Activated CD4-positive, alpha-beta T cell treated with anti-CD3 and anti-CD28 coated beads for 4 hours (primary cell): ENCODE results near the gene IGFBP7.

Experiments used
- DNase-seq, 2 donors: peaks; one replicate each; pipeline ENCODE4 v3.0.0-alpha.2; 2020

The IGFBP7 gene

DNA sequence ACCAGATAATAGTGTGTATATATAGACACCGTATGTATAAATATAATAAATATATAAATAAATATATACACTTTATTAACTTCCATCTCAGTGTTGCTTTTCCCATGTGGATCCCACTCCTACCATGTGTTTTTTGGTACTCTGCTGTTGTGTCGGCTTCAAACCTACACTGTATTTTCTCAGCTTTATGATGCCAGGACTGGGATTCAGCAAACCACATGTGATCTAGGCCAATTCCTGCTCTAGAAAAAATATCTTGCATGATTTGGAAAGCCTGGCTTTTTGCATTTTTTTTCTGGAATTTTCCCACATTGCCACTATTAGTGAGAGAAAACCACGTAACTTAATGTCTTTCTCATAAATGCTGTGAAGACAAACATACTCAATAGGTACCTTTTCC is 75.7 kb downstream of the IGFBP7 start:
- DNase-seq, result no peak

DNA sequence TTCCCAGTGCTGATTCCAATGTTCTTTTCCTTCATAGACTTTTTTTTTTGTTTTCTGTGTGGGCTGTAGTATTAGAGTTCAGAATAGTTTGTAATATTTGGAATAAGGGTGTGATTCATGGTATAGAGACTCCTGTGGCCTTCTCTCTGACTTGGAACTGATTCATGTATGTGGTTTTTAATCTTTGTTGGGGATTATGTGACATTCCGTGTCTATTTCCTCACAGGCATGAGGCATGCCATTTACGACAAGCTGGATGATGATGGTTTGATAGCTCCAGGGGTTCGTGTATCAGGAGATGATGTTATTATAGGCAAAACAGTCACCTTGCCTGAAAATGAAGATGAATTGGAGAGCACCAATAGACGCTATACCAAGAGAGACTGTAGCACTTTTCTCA is 87.1 kb downstream of the IGFBP7 start:
- no peak for DNase-seq

DNA sequence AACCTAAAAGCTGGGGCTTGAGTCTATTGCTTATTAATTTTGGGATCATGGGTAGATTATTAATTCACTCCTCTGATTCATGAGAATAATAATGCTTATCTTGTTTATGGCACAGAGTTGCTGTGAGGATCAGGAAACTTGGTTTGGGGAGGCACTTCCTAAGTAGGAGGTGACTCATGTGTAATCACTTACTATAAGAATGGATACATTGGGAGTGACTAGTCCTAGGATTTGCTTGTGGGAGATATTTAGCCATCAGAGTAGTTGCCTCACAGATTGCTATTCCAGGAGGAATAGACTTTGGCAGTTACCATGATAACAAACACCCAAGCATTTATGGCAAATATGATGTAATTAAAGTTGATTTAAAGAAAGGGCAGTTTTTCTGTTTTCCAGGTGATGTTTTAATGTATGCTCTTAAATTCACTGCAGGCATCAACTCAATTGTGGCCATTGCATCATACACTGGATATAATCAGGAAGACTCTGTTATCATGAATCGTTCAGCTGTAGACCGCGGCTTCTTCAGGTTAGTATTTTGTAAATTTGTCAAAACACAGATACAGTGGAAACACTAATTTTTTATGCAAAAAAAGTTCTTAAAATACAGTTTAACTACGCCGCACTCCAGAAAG is 89.6 kb downstream of the IGFBP7 start:
- DNase-seq, result no peak

DNA sequence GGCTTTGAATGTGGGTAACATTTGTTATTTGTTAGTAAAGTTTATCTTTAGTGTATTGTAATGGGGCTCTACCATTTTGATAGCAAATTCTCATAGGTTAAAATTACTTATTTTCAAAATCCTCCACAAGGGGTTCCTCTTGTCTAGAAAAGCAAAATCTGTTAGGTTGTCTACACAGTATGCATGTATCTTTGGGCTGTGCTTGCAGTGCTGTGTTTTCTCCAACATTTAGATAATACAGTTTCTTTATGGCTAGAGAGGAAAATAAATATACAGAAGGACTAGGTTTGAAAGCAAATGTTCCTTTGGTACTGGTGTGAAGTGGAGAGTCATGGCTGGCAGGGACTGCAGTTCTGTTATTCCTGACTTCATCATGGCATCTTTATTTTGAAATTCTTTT is 91.2 kb downstream of the IGFBP7 start:
- no peak for DNase-seq

DNA sequence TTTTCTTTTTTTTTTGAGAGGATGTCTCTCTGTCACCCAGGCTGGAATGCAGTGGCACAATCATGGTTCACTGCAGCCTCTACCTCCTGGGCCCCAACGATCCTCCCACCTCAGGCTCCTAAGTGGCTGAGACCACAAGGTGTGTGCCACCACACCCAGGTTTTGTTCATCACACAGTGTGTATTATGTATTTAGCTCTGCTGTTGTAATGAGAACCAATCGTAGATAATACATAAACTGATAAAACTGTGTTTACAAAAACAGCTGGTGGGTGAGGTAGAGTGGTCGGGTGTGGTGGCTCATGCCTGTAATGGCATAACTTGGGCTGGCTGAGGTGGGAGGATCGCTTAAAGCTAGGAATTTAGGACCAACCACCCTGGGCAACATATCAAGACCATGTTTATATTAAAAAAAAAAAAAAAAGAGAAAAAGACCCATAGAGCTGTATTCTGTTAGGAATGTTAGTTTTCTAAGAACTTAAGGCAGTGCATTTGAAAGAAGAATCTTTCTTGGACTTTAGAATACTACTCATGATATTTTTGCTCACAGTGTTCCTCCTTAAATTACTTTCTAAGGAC is 96.6 kb downstream of the IGFBP7 start:
- no peak for DNase-seq

DNA sequence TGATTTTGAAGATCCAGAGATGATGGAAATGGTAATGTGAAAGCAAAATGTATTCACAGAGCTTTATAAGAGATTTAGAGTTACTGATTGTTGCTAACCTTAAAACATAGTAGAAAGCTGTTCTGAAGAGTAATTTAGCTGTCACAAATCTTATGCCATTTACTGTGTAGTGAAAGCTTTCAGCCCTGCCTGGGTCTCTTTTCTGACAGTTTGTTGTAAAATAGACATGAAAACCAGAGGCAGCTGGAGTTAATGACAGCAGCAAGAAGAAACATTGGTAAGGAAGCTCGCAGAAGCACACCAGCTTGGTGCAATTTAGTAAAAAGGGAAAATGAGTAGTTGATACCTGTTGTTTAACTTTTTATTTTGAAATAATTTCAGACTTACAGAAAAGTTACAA is 110.4 kb downstream of the IGFBP7 start:
- no peak for DNase-seq

DNA sequence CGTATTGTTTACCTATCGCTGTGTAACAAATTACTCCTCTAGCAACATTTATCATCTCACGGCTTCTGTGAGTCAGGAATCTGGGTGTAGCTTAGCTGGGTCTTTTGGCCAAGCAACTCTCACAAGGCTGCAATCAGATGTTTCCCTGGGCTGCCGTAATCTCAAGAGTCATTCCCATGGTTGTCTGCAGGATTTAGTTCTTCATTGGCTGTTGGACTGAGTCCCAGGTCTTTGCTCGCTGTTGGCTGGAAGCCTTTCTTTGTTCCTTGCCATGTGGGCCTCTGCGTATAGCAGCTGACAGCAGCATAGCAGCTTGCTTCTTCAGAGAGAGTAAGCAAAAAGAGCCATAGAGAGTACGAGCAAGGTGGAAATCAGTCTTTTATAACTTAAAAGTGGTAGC is 114.7 kb downstream of the IGFBP7 start:
- no peak for DNase-seq

DNA sequence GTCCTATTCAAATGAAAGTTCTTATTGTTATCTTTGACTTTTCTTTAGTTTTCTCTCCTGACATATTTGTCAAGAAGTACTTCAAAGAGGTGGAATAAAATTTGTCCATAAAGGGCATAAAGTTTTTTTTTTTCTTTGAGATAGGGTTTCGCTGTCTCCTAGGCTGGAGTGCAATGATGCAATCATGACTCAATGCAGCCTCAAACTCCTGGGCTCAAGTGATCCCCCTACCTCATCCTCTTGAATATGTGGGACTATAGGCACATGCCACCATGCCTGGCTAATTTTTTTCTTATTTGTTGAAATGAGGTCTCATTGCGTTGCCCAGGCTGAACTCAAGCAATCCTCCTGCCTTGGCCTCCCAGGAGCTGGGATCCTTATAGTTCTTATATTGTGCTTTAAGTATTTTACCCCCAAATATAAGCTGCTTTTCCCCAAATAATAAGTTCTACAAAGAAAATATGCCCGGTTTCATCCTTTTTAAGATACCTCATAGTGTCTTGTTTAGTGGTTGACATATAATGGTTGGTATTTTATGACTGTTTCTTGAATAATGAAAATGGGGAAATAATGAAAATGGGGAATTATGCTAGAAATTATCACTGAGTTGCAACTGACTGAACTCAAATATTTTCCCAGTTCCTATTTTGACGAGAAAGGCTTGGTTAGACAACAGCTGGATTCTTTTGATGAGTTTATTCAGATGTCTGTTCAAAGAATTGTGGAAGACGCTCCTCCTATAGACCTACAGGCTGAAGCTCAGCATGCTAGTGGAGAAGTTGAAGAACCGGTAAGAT is 119.9 kb downstream of the IGFBP7 start:
- DNase-seq, result no peak

DNA sequence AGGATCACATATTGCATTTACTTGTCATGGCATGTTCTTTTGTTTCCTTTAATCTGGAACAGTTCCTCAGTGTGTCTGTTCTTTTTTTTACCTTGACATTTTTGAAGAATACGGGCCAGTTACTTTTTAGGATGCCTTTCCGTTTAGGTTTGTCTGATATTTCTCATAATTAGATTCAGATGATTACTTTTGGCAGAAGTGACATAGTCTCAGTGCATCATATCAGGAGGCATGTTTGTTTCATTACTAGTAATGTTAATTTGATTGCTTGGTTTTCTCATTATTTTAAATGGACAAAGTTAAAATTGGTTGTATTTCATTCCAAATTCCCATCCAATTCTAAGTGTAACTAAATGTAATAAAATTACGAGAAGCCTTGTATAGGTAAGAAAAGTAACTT is 123.2 kb downstream of the IGFBP7 start:
- DNase-seq, result no peak

DNA sequence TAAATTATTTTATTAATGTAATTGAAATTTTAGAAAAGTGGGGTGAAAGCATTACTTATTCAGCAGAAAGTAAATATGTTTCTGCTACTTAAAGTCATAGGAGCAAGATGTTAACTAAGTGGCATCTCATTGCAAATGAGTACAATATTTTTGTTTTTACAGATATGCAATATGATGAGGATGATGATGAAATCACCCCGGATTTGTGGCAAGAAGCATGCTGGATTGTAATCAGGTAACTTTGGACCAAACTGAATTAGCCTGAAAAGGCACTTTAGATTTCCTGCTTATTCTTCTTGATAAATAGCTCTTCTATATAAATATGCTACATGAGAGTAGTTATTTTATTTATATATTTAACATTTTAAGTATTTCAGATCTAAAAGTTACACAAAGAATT is 124.0 kb downstream of the IGFBP7 start:
- no peak for DNase-seq

DNA sequence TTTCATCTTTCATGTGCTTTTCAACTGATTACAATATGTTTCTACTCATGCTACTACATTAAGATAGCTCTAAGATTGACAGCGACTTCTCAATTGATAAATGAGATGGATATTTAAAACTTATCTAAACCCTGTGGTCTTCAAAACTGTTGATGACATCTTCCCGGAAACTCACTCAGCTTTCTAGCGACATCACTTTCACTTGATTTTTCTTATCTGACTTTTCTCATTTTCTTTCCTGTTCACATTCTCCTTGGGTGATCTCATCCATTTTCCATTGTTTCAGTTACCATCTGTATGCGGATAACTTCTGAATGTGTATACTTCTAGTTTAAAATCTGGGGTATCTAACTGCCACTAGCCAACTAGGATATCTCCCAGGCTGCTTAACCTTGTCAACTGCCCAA is 128.4 kb downstream of the IGFBP7 start:
- no peak for DNase-seq
